BLaER1 (cell line): Measurements from ENCODE around the gene HIF1AN.

Source experiments
- H3K27ac ChIP-seq: shearing (Covaris generic); formaldehyde crosslinking; 2 replicates; pipeline ENCODE4 v1.8.1; 2022
- H3K27me3 ChIP-seq: shearing (Covaris generic); formaldehyde crosslinking; 2 replicates; pipeline ENCODE4 v1.8.1; 2022
- H3K36me3 ChIP-seq: shearing (Covaris generic); formaldehyde crosslinking; 2 replicates; pipeline ENCODE4 v1.8.1; 2022
- H3K4me1 ChIP-seq: shearing (Covaris generic); formaldehyde crosslinking; 2 replicates; pipeline ENCODE4 v1.8.1; 2022
- H3K4me2 ChIP-seq: shearing (Covaris generic); formaldehyde crosslinking; 2 replicates; pipeline ENCODE4 v1.8.1; 2022
- H3K4me3 ChIP-seq: shearing (Covaris generic); formaldehyde crosslinking; 2 replicates; pipeline ENCODE4 v1.8.1; 2022
- H3K9ac ChIP-seq: shearing (Covaris generic); formaldehyde crosslinking; 2 replicates; pipeline ENCODE4 v1.8.1; 2022
- H3K9me3 ChIP-seq: shearing (Covaris generic); formaldehyde crosslinking; 2 replicates; pipeline ENCODE4 v1.8.1; 2022
- H4K20me1 ChIP-seq: shearing (Covaris generic); formaldehyde crosslinking; 2 replicates; pipeline ENCODE4 v1.8.1; 2022
- Cebpa-rat ChIP-seq: shearing (Covaris generic); IDR thresholded peaks from 2 replicates; pipeline ENCODE4 v1.8.1; 2022

The HIF1AN gene

DNA sequence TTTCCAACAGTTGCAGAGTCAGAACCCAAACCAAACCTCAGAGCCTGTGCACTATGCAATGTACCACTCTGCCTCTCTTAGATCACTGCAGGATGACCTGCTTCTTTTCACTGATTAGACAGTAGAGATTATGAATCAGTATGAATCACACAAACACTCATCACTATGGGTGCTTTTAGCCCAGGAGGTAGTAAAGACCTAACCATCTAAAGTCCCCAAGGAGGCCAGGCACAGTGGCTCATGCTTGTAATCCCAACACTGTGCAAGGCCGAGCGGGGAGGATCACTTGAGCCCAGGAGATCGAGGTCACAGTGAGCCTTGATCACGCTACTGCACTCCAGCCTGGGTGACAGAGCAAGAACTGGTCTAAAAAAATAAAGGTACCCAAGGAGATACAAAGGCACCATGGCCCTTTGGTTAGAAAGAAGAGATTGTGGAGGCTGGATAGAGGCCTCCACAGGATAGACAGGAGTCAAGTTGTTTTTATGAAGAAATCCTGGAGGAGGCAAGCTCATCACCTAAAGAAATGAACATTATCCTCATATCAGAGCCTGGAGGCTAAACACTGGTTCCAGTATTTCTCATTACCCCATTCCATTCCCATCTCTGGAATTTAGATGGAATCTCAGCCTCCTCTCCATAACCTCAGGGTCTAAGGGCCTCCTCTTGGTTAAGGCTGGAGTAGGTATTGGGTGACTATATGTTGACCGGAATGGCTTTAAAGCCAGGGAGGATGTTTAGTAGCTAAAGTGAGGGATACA lies 29.0 kb upstream of the HIF1AN start:
- no peak overlapping the region for H3K27ac ChIP-seq

DNA sequence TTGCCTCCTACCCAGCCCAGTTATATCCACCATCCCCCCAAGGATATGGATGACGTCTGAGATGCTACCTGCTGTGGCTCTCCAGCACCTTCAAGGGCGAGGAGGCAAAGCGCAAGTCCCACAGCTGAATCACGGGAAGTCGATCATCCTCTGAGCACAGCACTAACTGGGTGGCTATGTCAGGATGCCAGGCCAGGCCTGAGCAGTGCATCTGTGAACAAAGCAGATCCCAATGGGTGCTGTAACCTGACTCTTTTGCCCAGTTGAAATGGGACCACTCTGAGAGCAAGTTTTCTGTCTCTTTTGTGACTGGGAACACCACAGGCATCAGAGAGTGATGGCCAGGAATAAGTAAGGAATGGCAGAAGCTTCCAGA lies 28.4 kb upstream of the HIF1AN start:
- Histone ChIP-seq H3K4me3 (no peak overlapping the region), H4K20me1 (0 out of 2 replicates have a peak, but pooled peaks cover 11% of the 10 kb centered on the region), H3K36me3 (peaks cover 87% of the 10 kb centered on the region), H3K9ac (no peak overlapping the region), H3K4me1 (peaks cover 12% of the 10 kb centered on the region), H3K4me2 (no peak overlapping the region), H3K27ac (no peak overlapping the region), H3K27me3 (no peaks in the 10 kb centered on the region), H3K9me3 (no peaks in the 10 kb centered on the region)
- TF ChIP-seq Cebpa-rat: no peak

More for the DNA sequence above, 29.0 kb upstream of the HIF1AN start:
- Histone ChIP-seq H3K27me3 (no peaks in the 10 kb centered on the region), H3K4me2 (no peak overlapping the region), H3K9me3 (no peaks in the 10 kb centered on the region), H4K20me1 (0 out of 2 replicates have a peak, but pooled peaks cover 11% of the 10 kb centered on the region), H3K4me1 (peaks cover 12% of the 10 kb centered on the region), H3K36me3 (peaks cover 89% of the 10 kb centered on the region), H3K9ac (no peak overlapping the region), H3K4me3 (no peak overlapping the region)
- no peak for TF ChIP-seq Cebpa-rat

DNA sequence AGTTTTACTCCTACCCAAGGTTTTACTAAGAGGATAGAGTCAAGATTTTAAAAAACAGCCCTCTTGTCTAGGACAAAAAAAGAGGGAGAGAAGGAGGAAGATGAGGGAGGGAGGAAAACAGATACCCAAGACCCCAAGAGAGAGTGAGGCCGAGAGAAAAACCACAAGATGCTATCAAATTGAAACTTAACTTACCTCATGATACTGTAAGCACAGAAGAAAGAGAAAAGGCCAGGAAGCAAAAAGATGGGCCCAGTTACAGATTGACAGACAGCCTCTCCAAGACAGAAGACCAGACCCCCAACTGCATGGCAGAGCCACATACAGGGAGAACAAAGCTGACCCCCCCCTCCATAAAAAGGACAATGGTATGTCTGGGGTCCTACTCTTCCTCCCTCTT lies 27.5 kb upstream of the HIF1AN start:
- peaks cover 12% of the 10 kb centered on the region for H3K4me1 ChIP-seq
- H3K27ac ChIP-seq: no peak overlapping the region
- TF ChIP-seq Cebpa-rat: no peak
- H4K20me1 ChIP-seq: 0 out of 2 replicates have a peak, but pooled peaks cover 11% of the 10 kb centered on the region
- no peak overlapping the region for H3K4me2 ChIP-seq
- no peak overlapping the region for H3K9ac ChIP-seq
- H3K36me3 ChIP-seq: peaks cover 84% of the 10 kb centered on the region
- no peaks in the 10 kb centered on the region for H3K27me3 ChIP-seq
- no peaks in the 10 kb centered on the region for H3K9me3 ChIP-seq
- no peak overlapping the region for H3K4me3 ChIP-seq

DNA sequence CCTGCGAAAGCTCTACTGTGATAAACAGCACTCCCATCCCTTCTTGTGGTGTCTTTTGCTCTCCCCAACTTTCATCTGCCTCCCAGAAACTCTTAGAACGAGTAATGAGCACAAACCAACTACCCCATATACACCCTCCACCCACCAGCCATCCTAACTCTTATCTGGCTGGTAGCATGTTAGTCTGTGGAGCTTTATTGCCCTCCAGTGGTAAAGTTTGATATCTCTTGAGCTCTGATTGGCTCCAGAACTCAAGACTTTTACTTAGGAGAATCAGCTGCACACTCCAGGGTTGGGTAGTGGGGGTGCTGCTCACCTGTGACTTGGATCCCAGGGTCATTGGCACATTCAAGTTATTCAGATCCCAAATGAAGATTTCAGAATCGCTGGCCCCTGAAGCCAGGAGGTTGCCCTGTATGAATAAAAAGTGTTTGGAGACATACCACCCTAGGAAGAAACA lies 27.0 kb upstream of the HIF1AN start:
- H3K27ac ChIP-seq: no peak overlapping the region
- no peak overlapping the region for H3K9ac ChIP-seq
- no peaks in the 10 kb centered on the region for H3K27me3 ChIP-seq
- no peak overlapping the region for H3K4me2 ChIP-seq
- H3K4me3 ChIP-seq: no peak overlapping the region
- no peaks in the 10 kb centered on the region for H3K9me3 ChIP-seq
- peaks cover 12% of the 10 kb centered on the region for H3K4me1 ChIP-seq
- TF ChIP-seq Cebpa-rat: no peak
- H4K20me1 ChIP-seq: 0 out of 2 replicates have a peak, but pooled peaks cover 11% of the 10 kb centered on the region
- peaks cover 82% of the 10 kb centered on the region for H3K36me3 ChIP-seq

DNA sequence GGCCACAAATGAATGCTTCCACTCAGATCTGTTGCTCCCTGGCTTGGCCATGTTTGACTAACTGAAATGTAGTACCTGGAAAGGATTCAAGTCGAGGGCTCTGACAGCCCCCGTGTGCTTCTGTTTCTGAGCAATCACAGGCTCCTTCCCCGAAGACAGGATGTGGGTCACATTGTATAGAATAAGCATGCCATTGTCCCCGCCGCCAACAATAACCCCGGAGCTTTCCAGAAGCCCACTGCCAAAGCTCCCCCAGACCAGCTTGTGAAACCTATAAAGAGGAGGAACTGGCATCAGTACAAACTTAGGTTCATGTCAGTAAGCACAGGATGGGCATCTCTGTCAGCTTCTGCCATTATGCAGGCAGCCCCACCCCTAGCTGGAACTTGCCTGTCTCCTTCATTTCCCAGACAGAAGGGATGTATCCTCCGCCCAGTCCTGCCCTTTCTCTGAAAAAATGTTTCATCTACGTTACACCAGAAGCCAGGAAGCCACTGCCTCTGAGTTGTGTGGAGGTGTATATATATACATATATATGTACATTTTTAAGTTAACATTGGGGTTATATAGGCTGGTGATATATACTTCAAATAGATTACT lies 26.4 kb upstream of the HIF1AN start:
- peaks cover 82% of the 10 kb centered on the region for H3K36me3 ChIP-seq
- H3K9ac ChIP-seq: no peak overlapping the region
- H3K4me2 ChIP-seq: no peak overlapping the region
- H3K27ac ChIP-seq: no peak overlapping the region
- no peaks in the 10 kb centered on the region for H3K27me3 ChIP-seq
- no peak for TF ChIP-seq Cebpa-rat
- H3K4me3 ChIP-seq: no peak overlapping the region
- 0 out of 2 replicates have a peak, but pooled peaks cover 11% of the 10 kb centered on the region for H4K20me1 ChIP-seq
- no peaks in the 10 kb centered on the region for H3K9me3 ChIP-seq
- peaks cover 12% of the 10 kb centered on the region for H3K4me1 ChIP-seq

DNA sequence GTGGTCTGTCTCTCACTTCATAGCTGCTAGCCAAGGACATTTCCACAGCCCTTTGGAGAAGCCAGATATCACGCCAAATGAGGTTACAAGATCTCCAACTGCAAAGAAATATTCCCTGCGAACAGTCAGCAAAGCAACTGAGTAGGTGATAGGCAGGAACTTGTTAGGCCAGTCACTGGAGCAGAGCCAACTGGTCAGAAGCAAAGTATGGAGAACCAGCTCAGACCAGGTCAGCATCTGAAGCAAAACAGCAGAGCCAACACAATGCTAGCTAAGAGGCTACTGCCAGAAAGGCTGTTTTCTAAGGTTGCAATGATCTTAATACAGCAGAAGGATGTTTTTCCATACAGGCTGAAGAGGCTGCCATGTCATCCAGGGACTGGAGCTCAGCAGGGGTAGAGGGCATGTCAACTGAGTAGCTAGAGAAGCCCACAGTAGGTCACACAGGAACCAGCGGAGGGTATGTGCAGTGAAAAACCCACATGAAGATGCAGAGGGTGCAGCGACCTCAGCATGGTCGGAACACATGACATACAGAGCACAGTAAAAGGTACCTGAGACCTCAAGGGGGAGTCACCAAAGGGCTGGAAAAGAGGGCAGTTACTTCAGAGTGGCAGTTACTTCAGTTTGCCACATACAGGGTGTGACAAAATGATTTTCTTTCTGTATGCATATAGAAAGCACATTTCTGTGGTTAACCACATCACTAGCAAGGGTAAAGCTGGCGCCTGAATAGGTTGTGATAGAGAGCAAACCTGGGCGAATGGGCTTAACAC lies 25.0 kb upstream of the HIF1AN start:
- H3K9ac ChIP-seq: no peak overlapping the region; the same call in 1 of the 2 replicates
- no peak overlapping the region for H3K27ac ChIP-seq
- no peaks in the 10 kb centered on the region for H3K9me3 ChIP-seq
- H3K4me3 ChIP-seq: no peak overlapping the region
- 0 out of 2 replicates have a peak, but pooled peaks cover 11% of the 10 kb centered on the region for H4K20me1 ChIP-seq
- H3K4me1 ChIP-seq: peaks cover 12% of the 10 kb centered on the region
- peak overlapping the region; percentile 37 for H3K4me2 ChIP-seq
- no peaks in the 10 kb centered on the region for H3K27me3 ChIP-seq
- H3K36me3 ChIP-seq: peaks cover 82% of the 10 kb centered on the region
- TF ChIP-seq Cebpa-rat: no peak

DNA sequence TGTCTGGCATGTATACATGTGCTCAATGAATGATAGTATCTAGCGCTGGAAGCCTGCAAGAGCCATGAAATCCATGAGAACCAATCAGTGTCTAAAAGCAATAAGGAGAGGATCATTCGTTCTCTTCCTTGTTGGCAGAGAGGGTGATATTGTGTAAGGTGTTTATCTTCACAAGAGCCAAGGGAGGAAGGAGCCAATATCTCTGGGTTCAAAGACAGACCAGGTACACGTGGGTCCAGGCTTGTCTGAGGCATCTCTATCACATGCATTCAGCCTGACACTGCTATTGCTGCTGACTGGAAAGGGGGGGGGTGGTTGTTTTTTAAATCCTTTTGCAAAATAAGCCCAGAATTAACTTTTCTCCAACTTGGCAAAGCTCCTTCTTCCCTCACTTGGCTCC lies 20.1 kb upstream of the HIF1AN start:
- no peak overlapping the region for H3K9ac ChIP-seq
- no peaks in the 10 kb centered on the region for H3K27me3 ChIP-seq
- 0 out of 2 replicates have a peak, but pooled peaks cover 5% of the 10 kb centered on the region for H4K20me1 ChIP-seq
- no peaks in the 10 kb centered on the region for H3K9me3 ChIP-seq
- TF ChIP-seq Cebpa-rat: no peak
- H3K4me2 ChIP-seq: no peak overlapping the region
- no peak overlapping the region for H3K27ac ChIP-seq
- no peak overlapping the region for H3K4me3 ChIP-seq
- H3K36me3 ChIP-seq: peaks cover 66% of the 10 kb centered on the region
- peaks cover 8% of the 10 kb centered on the region for H3K4me1 ChIP-seq

DNA sequence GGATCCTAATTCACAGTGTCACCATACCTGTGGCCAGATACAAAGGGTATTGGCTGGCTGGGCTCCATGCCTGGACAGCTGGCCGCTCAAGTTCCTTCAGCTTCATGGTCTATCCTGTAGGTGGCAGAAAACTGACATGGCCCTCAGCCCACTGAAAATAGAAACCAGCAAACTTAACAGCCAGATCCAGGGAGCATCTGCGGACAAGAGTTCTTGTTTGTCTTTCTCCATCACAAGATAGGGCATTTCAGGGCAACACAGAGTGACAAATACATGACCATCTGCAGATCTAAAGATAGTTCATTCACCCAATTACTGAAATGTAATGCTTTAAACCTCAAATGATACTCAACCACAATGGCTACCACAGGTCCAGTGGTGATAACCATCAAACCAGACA lies 18.9 kb upstream of the HIF1AN start:
- no peak for TF ChIP-seq Cebpa-rat
- Histone ChIP-seq H3K36me3 (peaks cover 69% of the 10 kb centered on the region), H3K9me3 (no peaks in the 10 kb centered on the region), H3K27ac (no peak overlapping the region), H4K20me1 (peaks cover 4% of the 10 kb centered on the region; the same call in 1 of the 2 replicates), H3K4me1 (no peaks in the 10 kb centered on the region), H3K4me3 (no peak overlapping the region), H3K4me2 (no peak overlapping the region), H3K9ac (no peak overlapping the region), H3K27me3 (no peaks in the 10 kb centered on the region)

DNA sequence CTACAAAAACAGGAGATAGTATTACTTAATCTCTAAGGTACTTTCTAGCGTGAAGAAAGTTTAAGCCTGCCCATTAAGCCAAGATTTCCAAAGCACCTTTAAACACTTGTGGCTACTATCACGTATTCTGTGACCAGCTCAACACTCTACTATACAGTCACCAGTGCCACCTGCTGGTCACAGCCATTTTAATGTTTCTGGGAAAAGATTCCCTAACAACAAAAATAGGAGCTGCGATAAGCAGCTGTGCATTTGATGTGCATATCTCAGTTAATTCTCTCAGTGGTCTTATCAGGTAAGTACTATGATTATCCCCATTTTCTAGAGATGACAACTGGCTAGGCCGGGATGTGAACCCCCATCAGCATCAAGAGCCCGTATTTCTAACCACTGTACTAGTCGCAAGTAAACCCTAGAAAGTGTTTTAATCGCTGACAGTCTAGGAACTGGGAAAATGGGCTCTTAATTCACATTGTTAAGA lies 16.9 kb upstream of the HIF1AN start:
- Histone ChIP-seq H3K4me2 (no peak overlapping the region), H4K20me1 (peaks cover 10% of the 10 kb centered on the region; the same call in 1 of the 2 replicates), H3K4me3 (no peak overlapping the region), H3K27me3 (no peaks in the 10 kb centered on the region), H3K4me1 (no peaks in the 10 kb centered on the region), H3K9me3 (no peaks in the 10 kb centered on the region), H3K27ac (no peak overlapping the region), H3K36me3 (peaks cover 73% of the 10 kb centered on the region), H3K9ac (no peak overlapping the region)
- TF ChIP-seq Cebpa-rat: no peak
